ENCODE measurements around the gene ZC2HC1B. TPM values are rescaled to one million over a fixed set of nuclear protein-coding genes. Genes with fewer than 3 reads are reported as not detected.

ZC2HC1B gene
- total and polyA plus RNA-seq, 2 donors (not counting 1 experiment from before 2014, with no cell fraction given) = not detected

DNA sequence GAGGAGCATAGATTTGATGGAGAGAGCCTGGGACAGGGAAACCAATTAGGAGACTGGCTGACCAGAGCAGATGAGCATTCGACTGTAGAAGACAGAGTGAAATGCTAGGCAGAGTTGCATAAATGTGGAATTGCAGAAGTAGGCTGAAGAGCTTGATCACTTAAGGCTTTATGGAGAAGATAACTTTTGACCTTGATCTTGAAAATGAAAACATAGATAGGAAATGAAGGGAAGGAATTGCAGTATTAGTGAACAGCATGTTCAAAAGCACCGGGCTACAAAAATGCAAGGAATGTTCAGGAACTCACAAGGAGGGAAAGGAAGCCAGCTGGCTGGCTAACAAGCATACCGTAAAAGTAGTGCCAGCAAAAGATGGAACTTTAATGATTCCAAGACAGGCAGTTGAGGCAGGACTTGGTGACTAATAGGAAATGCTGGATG, 41.7 kb upstream of the ZC2HC1B start:
- no peak overlapping the region for H3K9ac ChIP-seq (ENCODE audit: insufficient read depth, low read length)
- H4K20me1 ChIP-seq (ENCODE audit: control insufficient read depth, extremely low read depth, insufficient read depth, low read length) = no peaks in the 10 kb centered on the region
- no peak overlapping the region for H3K27ac ChIP-seq (ENCODE audit: insufficient read depth, low read length)
- peaks cover 5% of the 10 kb centered on the region for H3K4me1 ChIP-seq (ENCODE audit: control insufficient read depth, extremely low read depth, insufficient read depth, low read length)
- H3K4me3 ChIP-seq (replicated peaks in 1 of 4; ENCODE audit: control extremely low read depth in 1 of 4, insufficient read depth in 1 of 4, low read depth in 3 of 4, low read length in 4 of 4) = no peak overlapping the region
- DNase-seq (ENCODE audit: low read depth in 2 of 2) = peak in 1 of 2 donors; percentile 85
- TF ChIP-seq, protein P1, sequence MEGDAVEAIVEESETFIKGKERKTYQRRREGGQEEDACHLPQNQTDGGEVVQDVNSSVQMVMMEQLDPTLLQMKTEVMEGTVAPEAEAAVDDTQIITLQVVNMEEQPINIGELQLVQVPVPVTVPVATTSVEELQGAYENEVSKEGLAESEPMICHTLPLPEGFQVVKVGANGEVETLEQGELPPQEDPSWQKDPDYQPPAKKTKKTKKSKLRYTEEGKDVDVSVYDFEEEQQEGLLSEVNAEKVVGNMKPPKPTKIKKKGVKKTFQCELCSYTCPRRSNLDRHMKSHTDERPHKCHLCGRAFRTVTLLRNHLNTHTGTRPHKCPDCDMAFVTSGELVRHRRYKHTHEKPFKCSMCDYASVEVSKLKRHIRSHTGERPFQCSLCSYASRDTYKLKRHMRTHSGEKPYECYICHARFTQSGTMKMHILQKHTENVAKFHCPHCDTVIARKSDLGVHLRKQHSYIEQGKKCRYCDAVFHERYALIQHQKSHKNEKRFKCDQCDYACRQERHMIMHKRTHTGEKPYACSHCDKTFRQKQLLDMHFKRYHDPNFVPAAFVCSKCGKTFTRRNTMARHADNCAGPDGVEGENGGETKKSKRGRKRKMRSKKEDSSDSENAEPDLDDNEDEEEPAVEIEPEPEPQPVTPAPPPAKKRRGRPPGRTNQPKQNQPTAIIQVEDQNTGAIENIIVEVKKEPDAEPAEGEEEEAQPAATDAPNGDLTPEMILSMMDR (conservative IDR thresholded peaks at IDR 0.05 in 1 of 2, IDR thresholded peaks at IDR 0.05 in 1 of 2; ENCODE audit: low read depth in 1 of 2, low read length in 2 of 2) = no peak
- no peak for TF ChIP-seq EZH2 (IDR thresholded peaks at IDR 0.05; ENCODE audit: low read length, missing control alignments)
- no peak overlapping the region for H2AFZ ChIP-seq (ENCODE audit: low read length)
- no peaks in the 10 kb centered on the region for H3K79me2 ChIP-seq (ENCODE audit: control insufficient read depth, insufficient read depth, low read length)
- no peaks in the 10 kb centered on the region for H3K36me3 ChIP-seq (ENCODE audit: control insufficient read depth, insufficient read depth, low read length)
- H3K27me3 ChIP-seq (ENCODE audit: control insufficient read depth, insufficient read depth, low read length) = no peaks in the 10 kb centered on the region
- H3K4me2 ChIP-seq (ENCODE audit: extremely low read depth, insufficient read depth, low read length) = no peak overlapping the region
- no peaks in the 10 kb centered on the region for H3K9me3 ChIP-seq (ENCODE audit: control insufficient read depth, insufficient read depth, low read depth, low read length)

DNA sequence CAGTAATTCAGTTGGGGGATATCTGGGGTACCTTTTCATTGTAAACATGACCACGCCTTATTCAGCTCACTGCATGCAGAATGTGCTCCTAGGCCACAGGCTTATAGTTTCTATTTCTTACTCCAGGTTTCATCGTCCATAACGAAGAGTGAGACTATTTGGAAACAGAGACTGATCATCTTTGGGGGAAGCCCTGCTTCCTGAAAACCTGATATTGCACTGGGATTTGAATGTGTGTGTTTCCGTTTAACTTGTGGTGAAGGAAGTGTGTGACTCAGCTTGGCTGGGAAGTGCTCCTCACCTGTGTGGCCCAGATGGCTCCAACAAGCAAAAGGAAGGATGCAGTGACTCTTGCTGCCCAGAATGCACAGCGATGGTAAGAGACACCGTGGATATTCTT, 40.7 kb upstream of the ZC2HC1B start:
- no peak overlapping the region for H3K4me3 ChIP-seq (replicated peaks in 1 of 4; ENCODE audit: control extremely low read depth in 1 of 4, insufficient read depth in 1 of 4, low read depth in 3 of 4, low read length in 4 of 4)
- peaks cover 5% of the 10 kb centered on the region for H3K4me1 ChIP-seq (ENCODE audit: control insufficient read depth, extremely low read depth, insufficient read depth, low read length)
- no peaks in the 10 kb centered on the region for H3K27me3 ChIP-seq (ENCODE audit: control insufficient read depth, insufficient read depth, low read length)
- no peaks in the 10 kb centered on the region for H4K20me1 ChIP-seq (ENCODE audit: control insufficient read depth, extremely low read depth, insufficient read depth, low read length)
- TF ChIP-seq EZH2 (IDR thresholded peaks at IDR 0.05; ENCODE audit: low read length, missing control alignments) = no peak
- TF ChIP-seq, protein P1 (conservative IDR thresholded peaks at IDR 0.05 in 1 of 2, IDR thresholded peaks at IDR 0.05 in 1 of 2; ENCODE audit: low read depth in 1 of 2, low read length in 2 of 2) = no peak
- H3K36me3 ChIP-seq (ENCODE audit: control insufficient read depth, insufficient read depth, low read length) = no peaks in the 10 kb centered on the region
- no peaks in the 10 kb centered on the region for H3K9me3 ChIP-seq (ENCODE audit: control insufficient read depth, insufficient read depth, low read depth, low read length)
- no peak overlapping the region for H3K4me2 ChIP-seq (ENCODE audit: extremely low read depth, insufficient read depth, low read length)
- DNase-seq (ENCODE audit: low read depth in 2 of 2) = peak; percentile 9 to 33
- no peak overlapping the region for H3K27ac ChIP-seq (ENCODE audit: insufficient read depth, low read length)
- H3K9ac ChIP-seq (ENCODE audit: insufficient read depth, low read length) = no peak overlapping the region
- H3K79me2 ChIP-seq (ENCODE audit: control insufficient read depth, insufficient read depth, low read length) = no peaks in the 10 kb centered on the region
- no peak overlapping the region for H2AFZ ChIP-seq (ENCODE audit: low read length)

DNA sequence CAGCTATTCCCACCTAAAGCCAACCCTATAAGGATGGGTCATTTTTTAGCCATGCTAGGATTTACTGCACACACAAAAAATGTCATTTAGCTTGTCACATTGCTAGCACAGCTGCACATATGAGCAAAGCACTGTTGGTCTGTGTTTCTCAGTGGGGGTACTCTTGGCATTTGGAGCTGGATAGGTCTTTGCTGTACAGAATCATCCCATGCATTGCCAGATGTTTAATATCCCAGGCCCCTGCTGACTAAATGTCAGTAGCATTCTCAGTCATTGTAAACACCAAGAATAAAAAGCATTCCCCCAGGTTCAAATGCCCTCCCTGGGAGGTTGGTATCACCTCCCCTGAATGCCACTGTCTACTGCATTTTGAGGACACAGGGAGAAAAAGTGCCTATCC, 35.7 kb upstream of the ZC2HC1B start:
- Histone ChIP-seq H3K79me2 (ENCODE audit: control insufficient read depth, insufficient read depth, low read length) (no peaks in the 10 kb centered on the region), H3K9ac (ENCODE audit: insufficient read depth, low read length) (no peak overlapping the region), H3K27ac (ENCODE audit: insufficient read depth, low read length) (no peak overlapping the region), H3K9me3 (ENCODE audit: control insufficient read depth, insufficient read depth, low read depth, low read length) (no peaks in the 10 kb centered on the region), H3K27me3 (ENCODE audit: control insufficient read depth, insufficient read depth, low read length) (no peaks in the 10 kb centered on the region), H4K20me1 (ENCODE audit: control insufficient read depth, extremely low read depth, insufficient read depth, low read length) (no peaks in the 10 kb centered on the region), H3K4me1 (ENCODE audit: control insufficient read depth, extremely low read depth, insufficient read depth, low read length) (no peaks in the 10 kb centered on the region), H3K36me3 (ENCODE audit: control insufficient read depth, insufficient read depth, low read length) (no peaks in the 10 kb centered on the region), H3K4me2 (ENCODE audit: extremely low read depth, insufficient read depth, low read length) (no peak overlapping the region), H2AFZ (ENCODE audit: low read length) (no peak overlapping the region), H3K4me3 (replicated peaks in 1 of 4; ENCODE audit: control extremely low read depth in 1 of 4, insufficient read depth in 1 of 4, low read depth in 3 of 4, low read length in 4 of 4) (no peak overlapping the region)
- TF ChIP-seq EZH2 (IDR thresholded peaks at IDR 0.05; ENCODE audit: low read length, missing control alignments) = no peak
- TF ChIP-seq, protein P1 (conservative IDR thresholded peaks at IDR 0.05 in 1 of 2, IDR thresholded peaks at IDR 0.05 in 1 of 2; ENCODE audit: low read depth in 1 of 2, low read length in 2 of 2) = no peak
- no peak for DNase-seq (ENCODE audit: low read depth in 2 of 2)
